Measurements from ENCODE around the gene RB1.

DNA sequence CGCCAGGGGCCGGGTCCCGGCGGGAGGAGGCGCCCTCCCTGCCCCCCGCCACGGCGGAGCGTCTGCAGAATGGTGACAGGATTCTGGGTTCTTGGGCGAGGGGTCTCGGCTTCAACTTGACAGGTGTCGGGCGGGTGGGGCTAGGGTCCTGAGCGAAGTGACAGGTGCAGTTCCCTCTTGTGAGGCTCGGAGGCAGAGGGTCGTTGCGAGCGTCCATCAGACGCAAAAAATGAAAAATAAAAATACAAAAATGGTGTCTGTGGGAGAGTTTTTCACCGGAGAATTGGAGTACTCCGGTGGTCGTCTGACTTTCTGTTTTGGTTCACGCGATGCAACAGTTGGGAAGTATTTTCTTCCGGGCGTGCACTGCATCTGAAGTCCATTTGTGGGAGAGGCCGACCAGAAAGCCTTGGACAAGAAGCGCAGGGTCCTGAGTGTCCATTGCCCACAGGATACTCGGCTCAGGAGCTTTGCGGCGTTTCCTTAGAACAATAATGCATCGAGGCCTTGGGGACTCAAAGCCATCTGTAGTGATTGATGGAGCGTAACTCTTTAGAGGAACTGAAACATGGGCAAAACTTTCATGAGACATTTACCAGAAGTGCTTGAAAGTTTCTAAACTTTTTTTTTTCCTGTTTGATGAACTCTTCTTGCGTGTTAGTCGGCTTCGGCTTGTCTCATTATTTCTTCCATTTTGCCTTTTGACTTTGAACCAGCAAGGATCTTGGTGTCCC is 759 bp downstream of the RB1 start:
- TF ChIP-seq, protein P1, sequence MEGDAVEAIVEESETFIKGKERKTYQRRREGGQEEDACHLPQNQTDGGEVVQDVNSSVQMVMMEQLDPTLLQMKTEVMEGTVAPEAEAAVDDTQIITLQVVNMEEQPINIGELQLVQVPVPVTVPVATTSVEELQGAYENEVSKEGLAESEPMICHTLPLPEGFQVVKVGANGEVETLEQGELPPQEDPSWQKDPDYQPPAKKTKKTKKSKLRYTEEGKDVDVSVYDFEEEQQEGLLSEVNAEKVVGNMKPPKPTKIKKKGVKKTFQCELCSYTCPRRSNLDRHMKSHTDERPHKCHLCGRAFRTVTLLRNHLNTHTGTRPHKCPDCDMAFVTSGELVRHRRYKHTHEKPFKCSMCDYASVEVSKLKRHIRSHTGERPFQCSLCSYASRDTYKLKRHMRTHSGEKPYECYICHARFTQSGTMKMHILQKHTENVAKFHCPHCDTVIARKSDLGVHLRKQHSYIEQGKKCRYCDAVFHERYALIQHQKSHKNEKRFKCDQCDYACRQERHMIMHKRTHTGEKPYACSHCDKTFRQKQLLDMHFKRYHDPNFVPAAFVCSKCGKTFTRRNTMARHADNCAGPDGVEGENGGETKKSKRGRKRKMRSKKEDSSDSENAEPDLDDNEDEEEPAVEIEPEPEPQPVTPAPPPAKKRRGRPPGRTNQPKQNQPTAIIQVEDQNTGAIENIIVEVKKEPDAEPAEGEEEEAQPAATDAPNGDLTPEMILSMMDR (IDR thresholded peaks at IDR 0.05; ENCODE audit: low read depth, low read length): no peak
- TF ChIP-seq EZH2phosphoT487 (IDR thresholded peaks at IDR 0.05; ENCODE audit: low read depth): peak; percentile 23; the same call in 1 of the 2 replicates
